Spinal cord (tissue), 10 donors: ENCODE measurements around the gene NHSL2. TPM values are rescaled to one million over a fixed set of nuclear protein-coding genes. Genes with fewer than 3 reads are reported as not detected.
A peak's percentile ranks its signal among the peaks of the same experiment; 100 is the strongest.
"Not testable (repeated sequence)": the region's sequence is repeated elsewhere in the genome, so short reads cannot be mapped to it uniquely, and the experiment has no call there.

ENCODE experiments used
- DNase-seq, 6 donors: peaks; one replicate each; pipeline versions ENCODE4 v3.0.0 to v3.0.0-alpha.2; 2013 to 2015; ENCODE audit warnings: low spot score in 6 of 6, low read depth in 4 of 6
- H3K27ac ChIP-seq: one replicate; pipeline ENCODE4 v1.5.1; 2013; ENCODE audit warnings: low read depth, low read length, control low read depth
- H3K27me3 ChIP-seq: one replicate; pipeline ENCODE4 v1.6.1; 2013; ENCODE audit warnings: low read length; ENCODE audit not compliant: control insufficient read depth, insufficient read depth
- H3K36me3 ChIP-seq: one replicate; pipeline ENCODE4 v1.6.1; 2013; ENCODE audit warnings: low read length; ENCODE audit not compliant: control insufficient read depth, insufficient read depth
- H3K4me1 ChIP-seq: one replicate; pipeline ENCODE4 v1.6.1; 2013; ENCODE audit warnings: low read length; ENCODE audit not compliant: control insufficient read depth, insufficient read depth
- H3K4me3 ChIP-seq: one replicate; pipeline ENCODE4 v1.5.1; 2013; ENCODE audit warnings: low read depth, low read length, control low read depth
- H3K9me3 ChIP-seq: one replicate; pipeline ENCODE4 v1.6.1; 2013; ENCODE audit warnings: low read length; ENCODE audit not compliant: control insufficient read depth, insufficient read depth
- WGBS: methylation state at CpG from one replicate; pipeline ENCODE4 v1.1.5; 2013; ENCODE audit warnings: missing lambda C conversion rate; ENCODE audit not compliant: insufficient coverage; 5-methylcytosine and 5-hydroxymethylcytosine counted together
- polyA plus RNA-seq, 2 donors: library from polyadenylated mRNA; unstranded; fragments of 120-200 nt; gene quantifications; one replicate each; pipeline ENCODE4 v1.2.1, GENCODE V29; 2013; ENCODE audit not compliant: insufficient read length in 2 of 2
- total RNA-seq, 2 donors: library from RNA; depleted of rRNA in 1 of 2; stranded (reverse); fragments of 120-200 nt in 1 of 2; fragments of >200 nt in 1 of 2; gene quantifications; one replicate each; pipeline versions ENCODE4 v1.2.3 to v1.2.4, GENCODE V29; 2013 to 2014
- donor health status: healthy.

Gene NHSL2
- total and polyA plus RNA-seq, 4 donors = 6.1 to 19.2 (median 8.5) TPM

DNA sequence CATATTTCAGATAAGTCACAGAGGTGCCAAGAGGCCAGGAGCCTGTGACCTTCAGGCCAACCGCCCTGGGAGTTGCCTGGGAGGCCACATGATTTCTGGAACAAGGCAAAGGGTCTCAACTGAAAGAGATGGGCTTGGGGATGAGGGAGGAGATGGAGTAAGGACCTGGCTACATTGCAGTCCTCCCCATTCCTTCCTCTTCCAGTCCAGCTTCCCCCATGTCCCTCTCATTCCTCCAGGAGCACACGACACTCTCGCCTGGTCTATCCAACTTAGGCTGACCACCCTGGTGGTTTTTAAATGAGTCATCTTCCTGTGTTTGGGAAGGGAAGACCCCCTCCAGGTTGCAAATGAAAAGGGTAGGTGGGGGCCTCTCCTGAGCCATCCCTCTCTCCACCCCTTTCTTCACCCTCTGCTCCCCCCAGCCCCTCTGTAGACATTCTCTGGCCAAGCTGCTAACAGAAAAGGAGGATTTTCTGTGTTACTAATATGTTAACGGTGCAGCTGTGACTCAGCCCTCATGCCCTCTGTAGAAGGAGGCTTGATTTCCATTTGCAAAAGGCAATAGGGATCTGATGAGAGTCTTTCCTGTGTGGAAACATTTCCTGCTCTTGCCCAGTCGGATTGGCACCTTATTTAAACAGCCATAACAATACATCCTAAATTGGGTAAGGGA lies 141.9 kb downstream of the NHSL2 start:
- Histone ChIP-seq H3K36me3 (no peaks in the 10 kb centered on the region), H3K27ac (no peak overlapping the region), H3K9me3 (no peaks in the 10 kb centered on the region), H3K4me1 (peaks cover 6% of the 10 kb centered on the region), H3K27me3 (peaks cover 39% of the 10 kb centered on the region), H3K4me3 (no peak overlapping the region)
- WGBS = no CpG with 5 or more reads among the region's 5 CpGs
- no peak for DNase-seq

DNA sequence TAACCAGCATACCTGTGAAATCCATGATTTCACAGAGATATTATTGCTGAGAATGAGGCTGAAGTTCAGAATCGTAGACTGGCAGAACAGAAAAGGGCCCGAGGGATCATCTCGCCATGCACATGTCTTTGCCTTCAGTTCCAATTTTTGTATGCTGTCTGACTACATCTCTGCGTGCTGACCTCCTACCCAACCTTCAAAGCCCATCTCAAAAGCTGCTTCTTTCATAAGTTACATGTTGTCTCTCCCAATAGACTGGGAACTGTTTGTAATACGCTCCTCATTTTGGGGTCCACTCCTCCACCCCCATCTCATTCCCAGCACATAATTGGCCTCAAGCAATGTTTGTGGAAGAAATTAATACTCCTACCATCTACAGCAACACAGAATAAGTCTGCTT lies 142.9 kb downstream of the NHSL2 start:
- Histone ChIP-seq H3K27ac (no peak overlapping the region), H3K27me3 (peaks cover 34% of the 10 kb centered on the region), H3K4me1 (peaks cover 6% of the 10 kb centered on the region), H3K9me3 (no peaks in the 10 kb centered on the region), H3K4me3 (no peak overlapping the region), H3K36me3 (no peaks in the 10 kb centered on the region)
- WGBS = 81% methylated on average over 4 of the region's 5 CpGs
- no peak for DNase-seq

DNA sequence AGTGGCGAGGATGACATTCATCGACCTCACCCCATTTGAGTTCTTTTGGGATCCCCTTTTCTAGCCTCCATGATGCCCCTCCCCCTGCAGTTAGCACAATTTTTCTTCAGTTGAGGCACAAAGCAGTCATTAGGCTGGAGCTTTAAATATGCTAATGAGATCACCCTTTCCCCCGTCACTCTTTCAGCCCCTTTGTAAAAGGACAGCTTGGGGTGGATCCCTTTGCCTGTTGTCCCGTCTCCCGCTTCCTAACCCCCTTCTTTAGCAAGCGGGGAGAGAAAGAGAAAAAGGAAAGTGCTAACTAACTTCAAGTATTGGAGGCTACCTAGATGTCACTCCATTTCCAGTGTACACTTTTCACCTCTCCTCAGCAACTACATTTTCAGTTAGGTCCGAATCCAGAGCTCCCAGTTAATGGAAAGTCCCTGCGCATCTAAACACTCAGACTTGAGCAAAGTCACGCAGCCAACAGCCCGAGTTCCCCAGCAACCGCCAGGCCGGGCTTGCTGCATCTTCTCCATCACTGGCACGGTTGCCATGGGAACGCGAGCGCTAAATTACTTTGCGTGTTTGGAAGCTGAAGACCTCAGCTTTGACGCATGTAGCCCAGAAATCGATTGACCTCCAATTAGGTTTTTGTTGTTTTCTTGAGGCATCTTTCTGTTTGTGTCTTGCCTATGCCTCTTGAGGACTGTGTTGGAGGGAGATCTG lies 144.3 kb downstream of the NHSL2 start:
- Histone ChIP-seq H3K27ac (no peak overlapping the region), H3K9me3 (no peaks in the 10 kb centered on the region), H3K4me3 (no peak overlapping the region), H3K27me3 (peaks cover 38% of the 10 kb centered on the region), H3K4me1 (peaks cover 6% of the 10 kb centered on the region), H3K36me3 (no peaks in the 10 kb centered on the region)
- 17% methylated on average over 15 of the region's 19 CpGs for WGBS
- peak in 4 of 6 donors; percentile 61 to 96 (median 80) for DNase-seq

DNA sequence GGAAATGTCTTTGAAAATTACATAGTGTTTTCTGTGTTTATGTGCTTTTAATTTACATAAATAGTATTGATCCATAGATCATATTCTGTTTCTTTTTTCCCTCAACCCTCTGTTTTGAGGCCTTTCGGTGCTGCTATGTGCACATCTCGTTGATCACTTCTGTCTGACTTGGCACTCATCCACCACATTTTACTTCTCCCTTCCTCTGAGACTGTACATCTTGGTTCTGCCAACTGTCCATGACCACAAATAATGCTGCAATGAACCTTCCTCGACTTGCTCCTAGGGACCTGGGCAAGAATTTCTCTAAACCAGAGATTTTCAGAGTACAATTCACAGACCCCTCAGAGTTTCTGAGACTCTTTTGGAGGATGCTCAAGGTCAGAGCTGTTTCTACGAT lies 146.7 kb downstream of the NHSL2 start:
- Histone ChIP-seq H3K27ac (no peak overlapping the region), H3K4me1 (peaks cover 12% of the 10 kb centered on the region), H3K4me3 (no peak overlapping the region), H3K27me3 (peaks cover 31% of the 10 kb centered on the region), H3K9me3 (no peaks in the 10 kb centered on the region), H3K36me3 (no peaks in the 10 kb centered on the region)
- DNase-seq = peak in 1 of 6 donors; percentile 28
- 30% methylated on average over 3 of the region's 4 CpGs for WGBS

DNA sequence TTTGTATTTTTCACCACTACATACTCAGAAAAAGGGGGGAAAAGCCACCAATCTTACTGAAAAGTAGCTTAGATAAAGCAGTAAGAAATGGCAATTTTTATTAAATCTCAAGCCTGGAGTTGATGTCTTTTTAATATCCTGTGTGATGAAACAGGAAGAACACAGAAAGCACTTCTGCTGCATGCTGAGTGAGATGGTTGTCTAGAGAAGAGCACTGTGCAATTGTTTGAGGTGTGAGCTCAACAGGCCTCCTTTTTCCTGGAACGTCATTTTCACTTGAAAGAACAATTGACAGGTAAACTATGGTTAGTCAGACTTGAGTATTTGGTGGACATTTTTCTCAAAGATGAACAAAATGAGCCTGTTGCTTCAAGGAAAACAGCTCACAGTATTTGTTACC lies 147.2 kb downstream of the NHSL2 start:
- peaks cover 32% of the 10 kb centered on the region for H3K27me3 ChIP-seq
- H3K36me3 ChIP-seq = no peaks in the 10 kb centered on the region
- DNase-seq = no peak
- no peak overlapping the region for H3K27ac ChIP-seq
- peaks cover 11% of the 10 kb centered on the region for H3K4me1 ChIP-seq
- no peak overlapping the region for H3K4me3 ChIP-seq
- no peaks in the 10 kb centered on the region for H3K9me3 ChIP-seq
- WGBS = no CpG with 5 or more reads among the region's 1 CpG

DNA sequence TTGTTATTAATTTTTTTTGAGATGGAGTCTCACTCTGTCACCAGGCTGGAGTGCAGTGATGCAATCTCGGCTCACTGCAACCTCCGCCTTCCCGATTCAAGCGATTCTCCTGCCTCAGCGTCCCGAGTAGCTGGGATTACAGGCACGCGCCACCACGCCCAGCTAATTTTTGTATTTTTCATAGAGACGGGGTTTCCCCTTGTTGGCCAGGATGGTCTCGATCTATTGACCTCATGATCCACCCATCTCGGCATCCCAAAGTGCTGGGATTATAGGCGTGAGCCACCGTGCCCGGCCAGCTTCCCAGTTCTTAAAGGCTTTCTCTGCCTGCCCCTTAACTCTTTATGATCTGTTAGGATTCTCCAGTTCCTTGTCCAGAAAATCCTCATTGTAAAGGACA lies 147.7 kb downstream of the NHSL2 start:
- H3K4me1 ChIP-seq = peaks cover 13% of the 10 kb centered on the region
- H3K27ac ChIP-seq, H3K9me3 ChIP-seq, H3K36me3 ChIP-seq, H3K4me3 ChIP-seq, DNase-seq: not testable (repeated sequence)
- 80% methylated on average over 13 of the region's 15 CpGs for WGBS
- H3K27me3 ChIP-seq = peaks cover 31% of the 10 kb centered on the region

DNA sequence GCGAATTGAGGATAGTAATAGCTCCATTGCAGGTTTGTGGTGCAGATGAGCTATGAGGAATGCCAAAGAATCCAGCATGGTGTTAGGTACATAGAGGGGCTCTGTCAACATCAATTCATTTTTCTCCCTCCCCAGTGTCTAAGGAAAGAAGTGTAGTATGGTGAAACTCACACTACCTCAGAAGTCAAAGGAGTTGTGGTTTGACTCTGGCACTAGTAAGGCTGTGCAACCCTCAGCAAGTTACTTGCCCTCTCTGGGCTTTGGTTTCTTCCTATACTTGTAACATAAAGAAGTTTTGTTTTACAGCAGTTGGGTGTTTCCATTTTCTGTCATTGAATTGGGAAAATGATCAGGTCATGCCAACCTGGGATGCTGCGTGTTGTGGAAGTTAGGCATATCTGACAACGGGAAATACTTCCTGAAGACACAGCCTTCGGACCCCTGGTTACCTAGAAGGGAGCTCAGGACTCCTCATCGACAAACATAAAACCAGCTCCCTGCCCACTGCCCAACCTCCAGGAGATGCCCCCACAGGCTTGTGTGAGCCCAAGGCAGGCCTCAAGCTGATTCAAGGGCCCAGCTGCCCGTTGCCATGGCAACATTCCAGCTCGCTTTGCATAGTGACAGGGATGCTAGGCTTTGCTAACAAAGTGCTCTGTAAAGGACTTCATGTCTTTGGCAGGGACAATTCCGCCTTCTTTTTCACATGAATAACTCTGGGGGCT lies 149.7 kb downstream of the NHSL2 start:
- Histone ChIP-seq H3K27me3 (peaks cover 24% of the 10 kb centered on the region), H3K4me3 (no peak overlapping the region), H3K36me3 (no peaks in the 10 kb centered on the region), H3K4me1 (peaks cover 13% of the 10 kb centered on the region), H3K9me3 (no peaks in the 10 kb centered on the region), H3K27ac (peak overlapping the region; percentile 60)
- 32% methylated on average over 6 of the region's 8 CpGs for WGBS
- peak in 5 of 6 donors; percentile 73 to 95 (median 82) for DNase-seq

DNA sequence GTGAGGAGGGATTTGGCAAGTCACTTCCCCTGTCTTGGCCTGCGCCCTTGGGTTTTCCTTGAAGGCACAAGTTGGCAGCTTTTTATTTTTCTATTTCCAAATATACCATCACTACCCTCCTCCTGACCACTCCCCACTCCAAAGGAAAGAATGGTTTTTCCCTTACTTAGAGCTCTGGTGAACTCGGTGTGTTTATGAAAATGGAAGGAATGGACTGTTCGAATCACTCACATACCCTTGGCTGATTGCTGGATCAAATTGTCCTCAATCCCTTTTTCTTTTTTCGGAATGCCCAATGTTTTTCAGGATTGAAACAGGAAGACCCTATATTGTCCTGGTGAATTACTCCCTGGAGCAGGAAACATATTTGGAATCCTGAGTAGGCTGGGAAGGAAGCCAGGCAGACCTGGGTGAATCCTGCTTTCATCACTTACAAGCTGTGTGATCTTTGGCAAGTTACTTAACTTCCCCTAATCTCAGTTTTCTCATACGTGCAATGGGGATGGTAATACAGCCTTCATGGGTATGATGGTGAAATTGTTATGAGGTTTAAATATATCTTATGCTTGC lies 150.4 kb downstream of the NHSL2 start:
- Histone ChIP-seq H3K36me3 (no peaks in the 10 kb centered on the region), H3K27ac (peak overlapping the region; percentile 60), H3K4me3 (no peak overlapping the region), H3K4me1 (peaks cover 13% of the 10 kb centered on the region), H3K9me3 (no peaks in the 10 kb centered on the region), H3K27me3 (peaks cover 27% of the 10 kb centered on the region)
- peak in 3 of 6 donors; percentile 33 to 78 (median 67) for DNase-seq
- 33% methylated on average over 1 of the region's 5 CpGs for whole genome bisulfite sequencing

DNA sequence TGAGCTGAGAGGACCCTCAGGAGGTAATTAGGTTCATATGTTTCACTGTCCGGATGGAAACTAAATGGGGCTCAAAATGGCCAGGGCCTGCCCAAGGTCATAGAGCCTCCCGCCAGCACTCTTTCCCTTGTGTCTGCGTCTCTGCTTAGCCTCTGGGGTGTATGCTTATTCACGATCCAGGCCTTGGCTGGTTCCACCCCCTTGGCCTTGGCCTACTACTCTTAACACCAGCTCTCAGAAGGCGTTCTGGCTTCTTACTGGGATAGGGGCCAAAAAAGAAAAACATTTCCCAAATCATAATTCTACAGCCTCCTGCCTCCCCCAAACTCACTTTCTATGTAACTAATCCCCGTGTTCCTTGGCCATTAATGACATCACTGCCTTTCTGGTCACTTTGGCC lies 152.3 kb downstream of the NHSL2 start:
- Histone ChIP-seq H3K4me3 (no peak overlapping the region), H3K27me3 (peaks cover 21% of the 10 kb centered on the region), H3K4me1 (peaks cover 9% of the 10 kb centered on the region), H3K36me3 (no peaks in the 10 kb centered on the region), H3K9me3 (no peaks in the 10 kb centered on the region), H3K27ac (no peak overlapping the region)
- DNase-seq = no peak
- 62% methylated on average over 5 of the region's 6 CpGs for WGBS
